HepG2 (cell line): ENCODE results near the gene RBBP8. TPM values are rescaled to one million over a fixed set of nuclear protein-coding genes. Genes with fewer than 3 reads are reported as not detected.

ENCODE experiments used
- ATAC-seq: fragments of 200-7000 bp; cut with Tn5 transposase; 3 replicates; pipeline ENCODE4 v1.9.1; 2020; ENCODE audit warnings: mild to moderate bottlenecking, moderate library complexity
- BruUV-seq: library from RNA; stranded (reverse); fragments of 400-500 nt; replicated peaks from 2 replicates; lab custom pipeline; 2021; lab: Mats Ljungman, UMichigan
- CTCF ChIA-PET: fragments of 300-600 bp; formaldehyde crosslinking; extraction: SDS; loops from one replicate; lab custom pipeline; 2021; ENCODE audit warnings: low total read pairs, inconsistent platforms, low intra/inter-chr PET ratio; lab: Yijun Ruan, JAX
- POLR2A ChIA-PET: fragments of 350-600 bp; sonication (Branson Sonifier 250); formaldehyde crosslinking; loops from one replicate; lab custom pipeline; 2020; ENCODE audit warnings: antibody characterized with exemption, inconsistent platforms; lab: Yijun Ruan, JAX
- DNase-seq: peaks from one replicate; pipeline ENCODE4 v3.0.0-alpha.2; 2015; ENCODE audit warnings: low spot score
- FAIRE-seq: peaks from 3 replicates; lab custom pipeline; 2011; peaks lifted over from hg19 to GRCh38; lab: Jason Lieb, UNC
- H2AFZ ChIP-seq: one replicate; pipeline ENCODE4 v1.6.1; 2011; ENCODE audit warnings: low read length, inconsistent platforms
- H3K27ac ChIP-seq: fragments of 300-600 bp; 3 replicates; pipeline ENCODE4 v1.8.0; 2011; ENCODE audit warnings: mixed run types, mild to moderate bottlenecking, mixed read lengths, low read length, inconsistent platforms; ENCODE audit not compliant: insufficient read depth; ENCODE audit errors: extremely low read length
- H3K27me3 ChIP-seq, 2 experiments: fragments of 200-600 bp in 1 of 2; 2 replicates in 1 of 2; 3 replicates in 1 of 2; pipeline versions ENCODE4 v1.6.0 to v1.8.0; 2011; ENCODE audit warnings: low read length in 2 of 2, mild to moderate bottlenecking in 2 of 2, moderate library complexity in 2 of 2, inconsistent platforms in 1 of 2; ENCODE audit not compliant: insufficient read depth in 2 of 2, control insufficient read depth in 1 of 2
- H3K36me3 ChIP-seq, 2 experiments: fragments of 200-600 bp in 1 of 2; replicated peaks in 1 of 2; 2 replicates in 1 of 2; 3 replicates in 1 of 2; pipeline versions ENCODE4 v1.5.1 to v1.8.0; 2011; ENCODE audit warnings: low read length in 2 of 2, inconsistent platforms in 1 of 2; ENCODE audit not compliant: insufficient read depth in 2 of 2, control insufficient read depth in 1 of 2
- H3K4me1 ChIP-seq: 2 replicates; pipeline ENCODE4 v1.5.1; 2012; ENCODE audit warnings: low read length, inconsistent platforms; ENCODE audit not compliant: insufficient read depth
- H3K4me2 ChIP-seq: 2 replicates; pipeline ENCODE4 v1.6.0; 2011; ENCODE audit warnings: low read depth, low read length, inconsistent platforms
- H3K4me3 ChIP-seq, 3 experiments: fragments of 200-600 bp in 1 of 3; sonication (generic), shearing (Covaris generic) in 1 of 3; replicated peaks in 1 of 3; 2 replicates each; pipeline ENCODE4 v1.5.1; 2011 to 2016; ENCODE audit warnings: low read length in 3 of 3, inconsistent platforms in 2 of 3, low read depth in 2 of 3, mild to moderate bottlenecking in 2 of 3, control low read depth in 1 of 3, mixed read lengths in 1 of 3; ENCODE audit not compliant: insufficient read depth in 1 of 3
- H3K79me2 ChIP-seq: one replicate; pipeline ENCODE4 v1.6.1; 2011; ENCODE audit warnings: low read length, inconsistent platforms; ENCODE audit not compliant: insufficient read depth
- H3K9ac ChIP-seq: 2 replicates; pipeline ENCODE4 v1.6.0; 2011; ENCODE audit warnings: mild to moderate bottlenecking, low read depth, low read length, inconsistent platforms; ENCODE audit not compliant: insufficient read depth
- H3K9me3 ChIP-seq: 2 replicates; pipeline ENCODE4 v1.5.1; 2012; ENCODE audit warnings: mild to moderate bottlenecking, low read length
- H4K20me1 ChIP-seq: 2 replicates; pipeline ENCODE4 v1.6.0; 2011; ENCODE audit warnings: inconsistent platforms, mild to moderate bottlenecking, low read length, moderate library complexity; ENCODE audit not compliant: insufficient read depth
- AGO2 ChIP-seq: fragments of 200-400 bp; formaldehyde crosslinking; optimal IDR thresholded peaks from 2 replicates; pipeline ENCODE3; 2017; ENCODE audit warnings: mild to moderate bottlenecking, low read depth, low read length, moderate library complexity
- ASH2L ChIP-seq: fragments of 300-600, 200-600 bp; sonication (generic); IDR thresholded peaks from 2 replicates; pipeline ENCODE4 v1.7.0; 2017; ENCODE audit warnings: low read depth, mild to moderate bottlenecking, moderate library complexity, mixed read lengths, low read length; ENCODE audit not compliant: insufficient read length
- DZIP1 ChIP-seq: sonication (generic); formaldehyde crosslinking; IDR thresholded peaks from 2 replicates; pipeline ENCODE4 v1.5.0; 2020; ENCODE audit warnings: mild to moderate bottlenecking, missing genetic modification reagents
- HES4 ChIP-seq: sonication (generic); formaldehyde crosslinking; IDR thresholded peaks from 2 replicates; pipeline ENCODE4 v1.9.0; 2021; ENCODE audit warnings: mild to moderate bottlenecking, missing genetic modification reagents, borderline replicate concordance
- LRRFIP1 ChIP-seq: sonication (generic); formaldehyde crosslinking; conservative IDR thresholded peaks from 2 replicates; pipeline ENCODE4 v1.4.0; 2020; ENCODE audit warnings: missing genetic modification reagents
- MATR3 ChIP-seq: sonication (generic); formaldehyde crosslinking; IDR thresholded peaks from 2 replicates; pipeline ENCODE4 v1.4.0; 2020; ENCODE audit warnings: missing genetic modification reagents
- PHF21A ChIP-seq: sonication (generic); formaldehyde crosslinking; IDR thresholded peaks from 2 replicates; pipeline ENCODE4 v1.5.0; 2020; ENCODE audit warnings: mild to moderate bottlenecking, missing genetic modification reagents
- RARA ChIP-seq: IDR thresholded peaks from 2 replicates; pipeline ENCODE4 v1.6.1; 2016; ENCODE audit warnings: missing genetic modification reagents, missing compliant biosample characterization
- RFX1 ChIP-seq: fragments of 450-650 bp; IDR thresholded peaks from 2 replicates; pipeline ENCODE4 v1.6.1; 2017
- RNF2 ChIP-seq: fragments of 450-650 bp; conservative IDR thresholded peaks from 2 replicates; pipeline ENCODE4 v1.6.1; 2016; ENCODE audit warnings: low read depth
- TFDP1 ChIP-seq: IDR thresholded peaks from 2 replicates; pipeline ENCODE4 v1.6.1; 2016; ENCODE audit warnings: missing compliant biosample characterization, missing genetic modification reagents, borderline replicate concordance
- YEATS4 ChIP-seq: sonication (generic); formaldehyde crosslinking; IDR thresholded peaks from 2 replicates; pipeline ENCODE4 v1.4.0; 2020; ENCODE audit warnings: missing genetic modification reagents, borderline replicate concordance
- ZBTB46 ChIP-seq: sonication (generic); formaldehyde crosslinking; IDR thresholded peaks from 2 replicates; pipeline ENCODE4 v1.4.0; 2020; ENCODE audit warnings: mild to moderate bottlenecking, missing genetic modification reagents, borderline replicate concordance
- ZNF124 ChIP-seq: sonication (generic); formaldehyde crosslinking; IDR thresholded peaks from 2 replicates; pipeline ENCODE4 v1.4.0; 2020; ENCODE audit warnings: missing genetic modification reagents
- ZNF576 ChIP-seq: sonication (generic); formaldehyde crosslinking; IDR thresholded peaks from 2 replicates; pipeline ENCODE4 v1.4.0; 2020; ENCODE audit warnings: mild to moderate bottlenecking, missing genetic modification reagents
- ZNF883 ChIP-seq: sonication (generic); formaldehyde crosslinking; IDR thresholded peaks from 2 replicates; pipeline ENCODE4 v1.5.1; 2020; ENCODE audit warnings: mild to moderate bottlenecking, missing genetic modification reagents; ENCODE audit errors: not compliant biosample characterization
- WGBS: methylation state at CpG from one replicate; pipeline ENCODE4 v1.1.6; 2017; ENCODE audit warnings: low lambda C conversion rate; 5-methylcytosine and 5-hydroxymethylcytosine counted together
- in situ Hi-C: cut with HindIII; loops from 2 replicates; pipeline ENCODE4 v1.10.0; 2017; ENCODE audit warnings: low pct_unique_long_range_greater_than_20kb; ENCODE audit not compliant: extremely low pct_ligation_motif_present
- intact Hi-C: fragments of 100-400 bp; cut with micrococcal nuclease; formaldehyde crosslinking; loops from one replicate; pipeline ENCODE4 v1.10.0; 2022; ENCODE audit not compliant: unreplicated experiment
- polyA plus RNA-seq, 8 experiments: library from polyadenylated mRNA; depleted of rRNA in 3 of 8; stranded (reverse) in 7 of 8; unstranded in 1 of 8; fragments of >200 nt; fragmentation: Illumina TruSeq in 4 of 8; extraction: Trizol in 4 of 8; gene quantifications; 2 replicates each; pipeline versions ENCODE4 v1.2.1 to v1.2.3, GENCODE V29; 2011 to 2016; ENCODE audit warnings: low read depth in 4 of 8, missing spikeins in 1 of 8, mixed read lengths in 1 of 8; ENCODE audit not compliant: insufficient read depth in 1 of 8
- total RNA-seq, 5 experiments: library from RNA; depleted of rRNA; stranded (reverse); fragments of >200 nt; fragmentation: Illumina TruSeq; extraction: Trizol; gene quantifications; 2 replicates each; pipeline ENCODE4 v1.2.3, GENCODE V29; 2016; ENCODE audit warnings: low read depth in 1 of 5

The RBBP8 gene
- total and polyA plus RNA-seq, 2 of the 13 experiments (the other 11 are each of a cell fraction or from before 2014, with no cell fraction given), result 14.2 to 47.4 TPM

GRCh38 chr18:22933966-22934423 is 867 bp downstream of the RBBP8 start:
- WGBS, result 6% methylated on average over 16 of the region's 16 CpGs
- peak overlapping the region; percentile 82 for H3K4me2 ChIP-seq
- H3K9ac ChIP-seq, result peak overlapping the region; percentile 89
- ATAC-seq, result peak; percentile 47
- H3K36me3 ChIP-seq, result peaks cover 0 to 3% of the 10 kb centered on the region in 2 experiments; a peak in 2 of 5 replicates
- H4K20me1 ChIP-seq, result no peaks in the 10 kb centered on the region
- no peak for FAIRE-seq
- no peak for DNase-seq
- BruUV-seq, result no TSS peak
- intact Hi-C loops (loop anchor here (10.0 kb wide), 1 partner anchor 471 kb away; no protein-coding TSS in a partner anchor), in situ Hi-C loops (no loop called here)
- peaks cover 24% of the 10 kb centered on the region for H3K79me2 ChIP-seq
- H3K4me3 ChIP-seq, result peak overlapping the region; percentile 80 to 90 (median 88)
- no peaks in the 10 kb centered on the region for H3K27me3 ChIP-seq
- H2AFZ ChIP-seq, result peak overlapping the region; percentile 47
- ChIA-PET CTCF (no interaction called here), POLR2A (interaction anchor here (1.3 kb wide), 1 partner anchor 23 kb away, joined by 3 read pairs; no protein-coding TSS in a partner anchor)
- H3K9me3 ChIP-seq, result no peaks in the 10 kb centered on the region
- peaks cover 39% of the 10 kb centered on the region for H3K4me1 ChIP-seq
- peak overlapping the region; percentile 92 for H3K27ac ChIP-seq
- TF ChIP-seq PHF21A (0 out of 2 replicates have a peak, but pooled peaks have one; percentile 11), MATR3 (CRISPR knock-in tag) (no peak), ZNF883 (CRISPR knock-in tag) (no peak), ZBTB46 (CRISPR knock-in tag) (no peak), RARA (CRISPR knock-in tag) (no peak), DZIP1 (CRISPR knock-in tag) (no peak), RFX1 (no peak), HES4 (CRISPR knock-in tag) (0 out of 2 replicates have a peak, but pooled peaks have one; percentile 8), LRRFIP1 (no peak), AGO2 (no peak), YEATS4 (CRISPR knock-in tag) (peak; percentile 1; the same call in 1 of the 2 replicates), TFDP1 (CRISPR knock-in tag) (0 out of 2 replicates have a peak, but pooled peaks have one; percentile 23), ZNF576 (CRISPR knock-in tag) (no peak), ZNF124 (CRISPR knock-in tag) (no peak), ASH2L (no peak), RNF2 (peak; percentile 67; the same call in 1 of the 2 replicates)
